Fibroblast of villous mesenchyme (primary cell): ENCODE data around the gene C3AR1. TPM values are rescaled to one million over a fixed set of nuclear protein-coding genes. Genes with fewer than 3 reads are reported as not detected.

Source experiments
- DNase-seq: peaks from one replicate; pipeline ENCODE4 v3.0.0-alpha.2; 2010; ENCODE audit warnings: low read depth
- H3K4me3 ChIP-seq: 2 replicates; pipeline ENCODE4 v1.5.1; 2011; ENCODE audit warnings: low read depth, mild to moderate bottlenecking, low read length
- total RNA-seq: library from RNA; depleted of rRNA; stranded (reverse); fragments of >200 nt; gene quantifications from 2 replicates; pipeline ENCODE4 v1.2.3, GENCODE V29; 2012
- TF ChIP-seq, protein P1 (sequence below): IDR thresholded peaks from 2 replicates; pipeline ENCODE4 v1.5.1; 2012; ENCODE audit warnings: low read depth, mild to moderate bottlenecking, low read length; ENCODE audit not compliant: insufficient read depth

Gene C3AR1
- total RNA-seq, 1 donor, result under 0.01 TPM

DNA sequence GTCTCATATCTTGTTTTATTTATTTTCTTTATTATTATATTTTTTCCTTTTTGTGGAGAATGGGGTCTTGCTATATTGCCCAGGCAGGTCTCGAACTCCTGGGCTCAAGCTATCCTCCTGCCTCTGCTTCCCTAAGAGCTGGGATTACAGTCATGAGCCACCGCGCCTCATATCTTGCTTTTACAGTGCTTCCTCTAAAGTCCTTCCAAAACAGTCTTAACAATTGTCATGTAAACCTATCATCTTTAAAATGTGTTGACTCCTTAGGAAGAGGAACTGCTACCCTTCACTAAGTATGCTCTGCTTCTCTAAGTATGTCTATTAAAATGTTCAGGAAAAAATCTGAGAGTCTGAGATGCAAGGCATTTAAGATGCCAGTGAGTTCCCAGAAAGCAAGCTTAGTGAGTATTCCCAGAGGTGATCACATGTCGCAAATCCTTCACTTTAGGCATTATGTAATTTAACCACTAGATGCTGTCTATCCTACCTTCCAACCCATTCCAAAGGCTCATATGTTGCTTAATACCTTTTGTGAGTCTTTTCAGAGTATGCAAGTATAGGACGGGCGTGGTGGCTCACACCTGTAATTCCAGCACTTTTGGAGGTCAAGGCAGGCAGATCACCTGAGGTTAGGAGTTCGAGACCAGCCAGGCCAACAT, 53.4 kb downstream of the C3AR1 start:
- DNase-seq, result no peak
- H3K4me3 ChIP-seq, result no peak overlapping the region
- TF ChIP-seq, protein P1, sequence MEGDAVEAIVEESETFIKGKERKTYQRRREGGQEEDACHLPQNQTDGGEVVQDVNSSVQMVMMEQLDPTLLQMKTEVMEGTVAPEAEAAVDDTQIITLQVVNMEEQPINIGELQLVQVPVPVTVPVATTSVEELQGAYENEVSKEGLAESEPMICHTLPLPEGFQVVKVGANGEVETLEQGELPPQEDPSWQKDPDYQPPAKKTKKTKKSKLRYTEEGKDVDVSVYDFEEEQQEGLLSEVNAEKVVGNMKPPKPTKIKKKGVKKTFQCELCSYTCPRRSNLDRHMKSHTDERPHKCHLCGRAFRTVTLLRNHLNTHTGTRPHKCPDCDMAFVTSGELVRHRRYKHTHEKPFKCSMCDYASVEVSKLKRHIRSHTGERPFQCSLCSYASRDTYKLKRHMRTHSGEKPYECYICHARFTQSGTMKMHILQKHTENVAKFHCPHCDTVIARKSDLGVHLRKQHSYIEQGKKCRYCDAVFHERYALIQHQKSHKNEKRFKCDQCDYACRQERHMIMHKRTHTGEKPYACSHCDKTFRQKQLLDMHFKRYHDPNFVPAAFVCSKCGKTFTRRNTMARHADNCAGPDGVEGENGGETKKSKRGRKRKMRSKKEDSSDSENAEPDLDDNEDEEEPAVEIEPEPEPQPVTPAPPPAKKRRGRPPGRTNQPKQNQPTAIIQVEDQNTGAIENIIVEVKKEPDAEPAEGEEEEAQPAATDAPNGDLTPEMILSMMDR, result no peak

DNA sequence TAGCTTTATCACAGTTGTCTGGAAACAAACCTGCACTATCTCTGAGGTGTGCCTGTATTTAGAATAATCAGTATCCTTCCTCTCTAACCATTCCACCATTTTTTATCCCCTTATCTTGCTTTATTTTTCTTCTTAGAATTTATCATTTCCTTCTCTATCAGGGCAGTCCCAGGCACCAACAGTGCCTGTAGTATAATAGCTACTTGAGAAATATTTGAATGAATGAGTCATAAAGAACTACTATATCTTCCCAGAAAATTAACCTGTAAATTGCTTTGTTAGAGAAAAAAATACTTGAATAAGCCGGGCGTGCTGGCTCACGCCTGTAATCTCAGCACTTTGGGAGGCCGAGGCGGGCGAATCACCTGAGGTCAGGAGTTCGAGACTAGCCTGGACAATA, 54.8 kb downstream of the C3AR1 start:
- no peak for DNase-seq
- TF ChIP-seq, protein P1, result no peak

More for the DNA sequence above, 54.8 kb downstream of the C3AR1 start:
- no peak overlapping the region for H3K4me3 ChIP-seq

Other genes starting within 250 kb of the C3AR1 start
- gene SLC2A14, start 193.4 kb downstream of the C3AR1 start, total RNA-seq, result under 0.01 and 0.32 TPM in 2 replicates
- 65.4 and 91.5 TPM in 2 replicates for gene SLC2A3, start 130.2 kb downstream of the C3AR1 start, total RNA-seq
- 8.2 and 8.4 TPM in 2 replicates for gene FOXJ2, start 33.6 kb downstream of the C3AR1 start, total RNA-seq
- 45.1 and 76.4 TPM in 2 replicates for gene NECAP1, start 15.9 kb upstream of the C3AR1 start, total RNA-seq
- gene CLEC4A, start 57.3 kb upstream of the C3AR1 start, total RNA-seq, result under 0.01 and 0.32 TPM in 2 replicates
- gene ZNF705A, start 90.7 kb upstream of the C3AR1 start, total RNA-seq, result not detected in 2 replicates
- gene FAM90A1, start 161.3 kb upstream of the C3AR1 start, total RNA-seq, result under 0.01 TPM in 1 of 2 replicates, not detected in the other